HG02678 (cell line): ENCODE results near the gene IGFL2.
"Not testable (repeated sequence)": the region's sequence is repeated elsewhere in the genome, so short reads cannot be mapped to it uniquely, and the experiment has no call there.

Experiments
- ATAC-seq: cut with Tn5 transposase; IDR thresholded peaks from one replicate; pipeline ENCODE4 v1.9.1; 2021; ENCODE audit warnings: mild to moderate bottlenecking, moderate library complexity; ENCODE audit not compliant: unreplicated experiment

IGFL2 gene

GRCh38 chr19:46186717-46187101 lies 38.7 kb downstream of the IGFL2 start:
- ATAC-seq = no peak

- no peak for ATAC-seq
Observed at GRCh38 chr19:46189971-46190888, 42.2 kb downstream of the IGFL2 start.

- ATAC-seq = no peak
Observed at GRCh38 chr19:46191356-46191755, 43.3 kb downstream of the IGFL2 start.

- no peak for ATAC-seq
Observed at GRCh38 chr19:46191972-46192371, 43.9 kb downstream of the IGFL2 start.

- not testable (repeated sequence) for ATAC-seq
Observed at GRCh38 chr19:46192626-46192991, 44.6 kb downstream of the IGFL2 start.

- ATAC-seq = no peak
Observed at GRCh38 chr19:46192992-46193650, 45.1 kb downstream of the IGFL2 start.

GRCh38 chr19:46193678-46194077 lies 45.6 kb downstream of the IGFL2 start:
- ATAC-seq = no peak

GRCh38 chr19:46195104-46195503 lies 47.1 kb downstream of the IGFL2 start:
- ATAC-seq = no peak

- ATAC-seq = not testable (repeated sequence)
Observed at GRCh38 chr19:46195919-46196318, 47.9 kb downstream of the IGFL2 start.

GRCh38 chr19:46196410-46197124 lies 48.5 kb downstream of the IGFL2 start:
- ATAC-seq = no peak

GRCh38 chr19:46197314-46198070 lies 49.5 kb downstream of the IGFL2 start:
- no peak for ATAC-seq

GRCh38 chr19:46198756-46199155 lies 50.7 kb downstream of the IGFL2 start:
- no peak for ATAC-seq

- ATAC-seq = no peak
Observed at GRCh38 chr19:46201454-46202310, 53.6 kb downstream of the IGFL2 start.

GRCh38 chr19:46202426-46202825 lies 54.4 kb downstream of the IGFL2 start:
- no peak for ATAC-seq

GRCh38 chr19:46202872-46203860 lies 55.1 kb downstream of the IGFL2 start:
- ATAC-seq = no peak

- ATAC-seq = no peak
Observed at GRCh38 chr19:46204008-46204407, 56.0 kb downstream of the IGFL2 start.

GRCh38 chr19:46205183-46205984 lies 57.3 kb downstream of the IGFL2 start:
- ATAC-seq = no peak

- ATAC-seq = no peak
Observed at GRCh38 chr19:46206176-46206575, 58.1 kb downstream of the IGFL2 start.
